Epithelial cell of proximal tubule (primary cell): ENCODE measurements around the gene EYA4. TPM values are rescaled to one million over a fixed set of nuclear protein-coding genes. Genes with fewer than 3 reads are reported as not detected.

Experiments used
- DNase-seq: peaks from one replicate; pipeline ENCODE4 v3.0.0-alpha.2; 2011; ENCODE audit warnings: low read depth
- H3K4me3 ChIP-seq: 2 replicates; pipeline ENCODE4 v1.5.1; 2011; ENCODE audit warnings: low read depth, mild to moderate bottlenecking, low read length
- CTCF ChIP-seq: conservative IDR thresholded peaks from 2 replicates; pipeline ENCODE4 v1.5.1; 2012; ENCODE audit warnings: low read depth, mild to moderate bottlenecking, low read length
- total RNA-seq: library from RNA; depleted of rRNA; stranded (reverse); fragments of >200 nt; gene quantifications from 2 replicates; pipeline ENCODE4 v1.2.3, GENCODE V29; 2015

EYA4 gene
- total RNA-seq, 1 donor from 2014 or later: not detected

- DNase-seq: no peak
- H3K4me3 ChIP-seq: no peak overlapping the region
- no peak for TF ChIP-seq CTCF
These were observed 114.8 kb downstream of the EYA4 start for GRCh38 chr6:133355922-133356321.

- TF ChIP-seq CTCF: no peak
- DNase-seq: no peak
- no peak overlapping the region for H3K4me3 ChIP-seq
These were observed 117.5 kb downstream of the EYA4 start for GRCh38 chr6:133358574-133359150.

GRCh38 chr6:133359256-133359655, 118.1 kb downstream of the EYA4 start:
- DNase-seq: no peak
- H3K4me3 ChIP-seq: no peak overlapping the region
- TF ChIP-seq CTCF: no peak

- no peak for TF ChIP-seq CTCF
- H3K4me3 ChIP-seq: no peak overlapping the region
- DNase-seq: no peak
These were observed 118.6 kb downstream of the EYA4 start for GRCh38 chr6:133359760-133360159.

GRCh38 chr6:133360194-133360593, 119.0 kb downstream of the EYA4 start:
- H3K4me3 ChIP-seq: no peak overlapping the region
- no peak for TF ChIP-seq CTCF
- DNase-seq: no peak

GRCh38 chr6:133362813-133363212, 121.7 kb downstream of the EYA4 start:
- DNase-seq: no peak
- H3K4me3 ChIP-seq: no peak overlapping the region
- no peak for TF ChIP-seq CTCF

GRCh38 chr6:133368664-133369063, 127.5 kb downstream of the EYA4 start:
- TF ChIP-seq CTCF: no peak
- no peak for DNase-seq
- H3K4me3 ChIP-seq: no peak overlapping the region
